BLaER1 treated with 17β-estradiol and CSF1 and Interleukin-3, amounts not matched to agents 10 nM and 100 nM (cell line): ENCODE measurements around the gene RASAL1.

Source experiments
- H3K27ac ChIP-seq, 11 experiments: shearing (Covaris generic); formaldehyde crosslinking; 2 replicates each; pipeline ENCODE4 v1.8.1; 2022
- H3K27me3 ChIP-seq, 11 experiments: shearing (Covaris generic); formaldehyde crosslinking; 2 replicates each; pipeline ENCODE4 v1.8.1; 2022
- H3K36me3 ChIP-seq, 11 experiments: shearing (Covaris generic); formaldehyde crosslinking; 2 replicates each; pipeline ENCODE4 v1.8.1; 2022
- H3K4me1 ChIP-seq, 10 experiments: shearing (Covaris generic); formaldehyde crosslinking; 2 replicates each; pipeline ENCODE4 v1.8.1; 2022
- H3K4me2 ChIP-seq, 11 experiments: shearing (Covaris generic); formaldehyde crosslinking; 2 replicates each; pipeline ENCODE4 v1.8.1; 2022
- H3K4me3 ChIP-seq, 10 experiments: shearing (Covaris generic); formaldehyde crosslinking; 2 replicates each; pipeline ENCODE4 v1.8.1; 2022
- H3K9ac ChIP-seq, 11 experiments: shearing (Covaris generic); formaldehyde crosslinking; 2 replicates each; pipeline ENCODE4 v1.8.1; 2022
- H3K9me3 ChIP-seq, 11 experiments: shearing (Covaris generic); formaldehyde crosslinking; replicated peaks in 1 of 11; 2 replicates each; pipeline ENCODE4 v1.8.1; 2022
- H4K20me1 ChIP-seq, 11 experiments: shearing (Covaris generic); formaldehyde crosslinking; 2 replicates each; pipeline ENCODE4 v1.8.1; 2022
- Cebpa-rat ChIP-seq, 11 experiments: shearing (Covaris generic); IDR thresholded peaks; 2 replicates each; pipeline ENCODE4 v1.8.1; 2022

The RASAL1 gene

GRCh38 chr12:113151655-113152054 lies 16.1 kb upstream of the RASAL1 start:
- TF ChIP-seq Cebpa-rat (IDR thresholded peaks at IDR 0.05): no peak
- Histone ChIP-seq H3K4me1 (peaks cover 32 to 70% (median 53%) of the 10 kb centered on the region in 10 experiments), H4K20me1 (peaks cover 0 to 48% (median 31%) of the 10 kb centered on the region in 11 experiments; a peak in 17 of 22 replicates), H3K4me2 (peak overlapping the region in 4 of 11 experiments; percentile 93 to 98 (median 95); a peak in 6 of 22 replicates), H3K4me3 (no peak overlapping the region), H3K9ac (no peak overlapping the region), H3K9me3 (peaks cover 0 to 8% (median 0%) of the 10 kb centered on the region in 11 experiments; a peak in 7 of 22 replicates), H3K36me3 (peaks cover 0 to 5% (median 2%) of the 10 kb centered on the region in 11 experiments; a peak in 4 of 22 replicates), H3K27ac (no peak overlapping the region), H3K27me3 (peaks cover 52 to 62% (median 55%) of the 10 kb centered on the region in 11 experiments)

DNA sequence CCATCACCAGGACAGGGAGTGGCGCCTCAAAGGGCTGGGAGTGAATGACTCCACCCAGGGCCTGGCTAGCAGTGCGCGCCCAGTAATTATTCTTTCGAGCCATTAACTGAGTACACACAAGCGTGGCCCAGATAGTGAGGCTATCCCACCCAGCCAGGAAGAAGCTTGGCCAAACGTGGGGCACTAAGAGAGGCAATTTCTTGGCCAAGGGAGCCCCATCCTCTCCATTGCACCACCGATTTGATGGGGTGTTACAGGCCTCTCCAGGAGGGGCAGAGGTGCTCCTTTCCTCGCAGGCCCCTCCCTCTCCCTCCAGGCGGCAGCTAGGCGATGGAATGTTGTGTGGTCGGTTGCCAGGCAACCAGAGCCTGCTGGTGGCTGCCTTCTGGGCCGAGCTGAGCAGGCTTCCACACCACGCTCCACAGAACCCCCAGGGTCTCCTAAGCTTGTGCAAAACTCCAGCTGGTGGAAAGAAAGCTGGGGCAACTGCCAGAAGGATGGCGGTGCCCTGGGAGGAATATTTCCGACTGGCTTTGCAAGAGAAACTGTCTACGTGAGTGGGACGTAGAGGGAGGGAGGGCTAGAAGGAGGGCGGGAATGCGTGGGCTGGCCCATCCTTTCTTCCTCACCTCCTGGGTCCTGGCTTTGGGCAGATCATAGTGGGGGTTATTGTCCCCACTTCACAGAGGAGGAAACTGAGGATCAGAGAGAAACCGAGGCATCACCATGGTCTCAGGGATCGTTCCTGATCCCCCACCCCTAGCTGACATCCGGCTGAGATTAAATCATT lies 14.0 kb upstream of the RASAL1 start, which contains the start of gene CFAP73:
TSS of gene CFAP73 (plus strand) at position 364 of the 790 bp plus-strand sequence. CDS start at position 498, 134 bp downstream.
- Histone ChIP-seq H3K27me3 (peaks cover 31 to 41% (median 34%) of the 10 kb centered on the region in 11 experiments), H3K4me1 (peaks cover 17 to 58% (median 43%) of the 10 kb centered on the region in 10 experiments), H3K4me3 (no peak within 1 kb of the TSS), H3K9me3 (peaks cover 0 to 9% (median 3%) of the 10 kb centered on the region in 11 experiments; a peak in 7 of 22 replicates), H4K20me1 (peaks cover 0 to 27% (median 10%) of the 10 kb centered on the region in 11 experiments; a peak in 16 of 22 replicates), H3K9ac (peak within 1 kb of the TSS in 2 of 11 experiments; percentile 30 to 37; a peak in 3 of 22 replicates), H3K36me3 (no peaks in the 10 kb centered on the region), H3K4me2 (peak within 1 kb of the TSS in 10 of 11 experiments; percentile 29 to 76 (median 56); a peak in 20 of 22 replicates), H3K27ac (peak within 1 kb of the TSS in 4 of 11 experiments; percentile 14 to 70 (median 57); a peak in 7 of 22 replicates)
- peak in 5 of 11 experiments; percentile 14 to 93 (median 49); a peak in 7 of 22 replicates for TF ChIP-seq Cebpa-rat (IDR thresholded peaks at IDR 0.05)

GRCh38 chr12:113146999-113147398 lies 11.4 kb upstream of the RASAL1 start:
- peaks cover 24 to 43% (median 32%) of the 10 kb centered on the region in 10 experiments for H3K4me1 ChIP-seq

DNA sequence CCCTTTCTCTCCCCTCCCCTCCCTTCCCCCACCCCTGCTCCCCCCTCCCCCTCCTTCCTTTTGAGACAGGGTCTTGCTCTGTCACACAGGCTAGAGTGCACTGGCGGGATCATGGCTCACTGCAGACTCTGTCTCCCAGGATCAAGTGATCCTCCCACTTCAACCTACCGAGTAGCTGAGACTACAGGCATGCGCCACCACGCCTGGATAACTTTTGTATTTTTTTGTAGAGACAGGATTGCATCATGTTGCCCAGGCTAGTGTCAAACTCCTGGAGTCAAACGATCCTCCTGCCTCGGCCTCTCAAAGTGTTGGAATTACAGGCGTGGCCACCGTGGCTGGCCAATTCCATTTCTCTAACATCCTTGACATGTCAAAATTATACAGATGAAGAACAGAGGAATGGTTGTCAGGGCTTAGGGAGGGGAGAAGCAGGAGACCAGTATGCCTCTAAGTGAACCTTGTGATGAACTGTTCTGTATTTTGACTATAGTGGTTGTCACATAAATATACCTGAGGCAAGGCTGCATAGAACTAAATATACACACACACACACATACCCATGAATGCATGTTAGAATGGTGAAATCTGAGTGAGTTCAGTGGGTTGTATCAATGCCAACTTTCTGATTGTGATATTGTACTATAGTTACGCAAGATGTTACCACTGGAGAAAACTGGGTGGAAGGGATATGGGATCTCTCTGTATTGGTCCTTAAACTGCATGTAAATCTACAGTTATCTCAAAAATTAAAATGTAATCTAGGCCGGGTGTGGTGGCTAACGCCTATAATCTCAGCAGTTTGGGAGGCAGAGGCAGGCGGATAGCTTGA lies 10.4 kb upstream of the RASAL1 start:
- Histone ChIP-seq H3K27ac (no peak overlapping the region), H3K27me3 (peaks cover 0 to 6% (median 0%) of the 10 kb centered on the region in 11 experiments; a peak in 3 of 22 replicates), H3K9me3 (peaks cover 0 to 9% (median 3%) of the 10 kb centered on the region in 11 experiments; a peak in 7 of 22 replicates), H3K4me3 (no peak overlapping the region), H3K4me2 (no peak overlapping the region; a peak in 2 of 22 replicates), H4K20me1 (no peaks in the 10 kb centered on the region; a peak in 1 of 22 replicates), H3K36me3 (no peaks in the 10 kb centered on the region), H3K9ac (no peak overlapping the region), H3K4me1 (peaks cover 35 to 50% (median 40%) of the 10 kb centered on the region in 10 experiments)
- peak in 2 of 11 experiments; percentile 12 to 38; a peak in 1 of 22 replicates for TF ChIP-seq Cebpa-rat (IDR thresholded peaks at IDR 0.05)

More at GRCh38 chr12:113146999-113147398, 11.4 kb upstream of the RASAL1 start:
- Histone ChIP-seq H3K4me3 (no peak overlapping the region), H3K36me3 (no peaks in the 10 kb centered on the region), H3K27ac (no peak overlapping the region), H3K9me3 (peaks cover 0 to 9% (median 3%) of the 10 kb centered on the region in 11 experiments; a peak in 7 of 22 replicates), H3K27me3 (peaks cover 5 to 16% (median 9%) of the 10 kb centered on the region in 11 experiments), H4K20me1 (peaks cover 0 to 5% (median 0%) of the 10 kb centered on the region in 11 experiments; a peak in 1 of 22 replicates), H3K9ac (no peak overlapping the region), H3K4me2 (no peak overlapping the region)
- no peak for TF ChIP-seq Cebpa-rat (IDR thresholded peaks at IDR 0.05)

DNA sequence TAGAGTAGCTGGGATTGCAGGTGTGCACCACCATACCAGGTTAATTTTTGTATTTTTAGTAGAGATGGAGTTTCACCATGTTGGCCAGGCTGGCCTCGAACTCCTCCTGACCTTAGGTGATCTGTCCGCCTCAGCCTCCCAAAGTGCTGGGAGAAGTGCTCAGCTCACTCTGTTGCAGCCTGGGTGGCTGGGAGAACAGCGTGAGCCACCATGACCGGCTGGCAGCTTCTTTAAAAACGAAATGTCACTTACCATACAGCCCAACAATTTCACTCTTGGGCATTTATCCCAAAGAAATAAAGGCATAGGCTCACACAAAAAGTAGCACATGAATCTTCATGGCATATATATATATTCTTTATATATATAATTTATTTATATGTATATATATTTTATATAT lies 9.2 kb upstream of the RASAL1 start:
- TF ChIP-seq Cebpa-rat (IDR thresholded peaks at IDR 0.05): no peak
- H3K9ac ChIP-seq: no peak overlapping the region
- H3K9me3 ChIP-seq: peaks cover 0 to 9% (median 3%) of the 10 kb centered on the region in 11 experiments; a peak in 7 of 22 replicates
- H3K4me2 ChIP-seq: no peak overlapping the region
- peaks cover 36 to 49% (median 40%) of the 10 kb centered on the region in 10 experiments for H3K4me1 ChIP-seq
- H3K27me3 ChIP-seq: no peaks in the 10 kb centered on the region
- H3K4me3 ChIP-seq: no peak overlapping the region
- no peaks in the 10 kb centered on the region; a peak in 1 of 22 replicates for H4K20me1 ChIP-seq
- H3K27ac ChIP-seq: no peak overlapping the region
- no peaks in the 10 kb centered on the region for H3K36me3 ChIP-seq

DNA sequence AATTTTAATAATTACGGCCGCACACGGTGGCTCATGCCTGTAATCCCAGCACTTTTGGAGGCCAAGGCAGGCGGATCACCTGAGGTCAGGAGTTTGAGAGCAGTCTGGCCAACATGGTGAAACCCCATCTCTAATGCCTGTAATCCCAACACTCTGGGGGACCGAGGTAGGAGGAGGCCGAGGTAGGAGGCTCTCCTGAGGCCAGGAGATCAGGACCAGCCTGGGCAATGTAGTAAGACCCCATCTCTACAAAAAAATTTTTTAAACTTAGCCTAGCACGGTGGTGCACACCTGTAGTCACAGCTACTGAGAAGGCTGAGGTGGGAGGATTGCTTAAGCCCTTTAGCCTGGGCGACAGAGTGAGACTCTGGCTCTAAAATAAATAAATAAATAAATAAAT lies 8.4 kb upstream of the RASAL1 start:
- Histone ChIP-seq H3K4me1 (peaks cover 29 to 46% (median 35%) of the 10 kb centered on the region in 10 experiments), H3K9ac (no peak overlapping the region), H4K20me1 (no peaks in the 10 kb centered on the region), H3K27me3 (no peaks in the 10 kb centered on the region), H3K9me3 (peaks cover 0 to 9% (median 3%) of the 10 kb centered on the region in 11 experiments; a peak in 7 of 22 replicates), H3K36me3 (no peaks in the 10 kb centered on the region), H3K27ac (no peak overlapping the region), H3K4me3 (no peak overlapping the region), H3K4me2 (0 out of 22 replicates have a peak overlapping the region, but pooled peaks of 1 of the 11 experiments have one; percentile 77)
- no peak for TF ChIP-seq Cebpa-rat (IDR thresholded peaks at IDR 0.05)

GRCh38 chr12:113142886-113143332 lies 7.3 kb upstream of the RASAL1 start:
- Histone ChIP-seq H4K20me1 (no peaks in the 10 kb centered on the region), H3K36me3 (no peaks in the 10 kb centered on the region), H3K9me3 (peaks cover 0 to 9% (median 3%) of the 10 kb centered on the region in 11 experiments; a peak in 7 of 22 replicates), H3K4me1 (peaks cover 35 to 54% (median 37%) of the 10 kb centered on the region in 10 experiments), H3K4me2 (peak overlapping the region; percentile 35 to 77 (median 61); a peak in 21 of 22 replicates), H3K9ac (peak overlapping the region in 3 of 11 experiments; percentile 61 to 66 (median 64); a peak in 5 of 22 replicates), H3K4me3 (no peak overlapping the region), H3K27ac (peak overlapping the region in 6 of 11 experiments; percentile 29 to 84 (median 71); a peak in 10 of 22 replicates), H3K27me3 (no peaks in the 10 kb centered on the region)
- TF ChIP-seq Cebpa-rat (IDR thresholded peaks at IDR 0.05): no peak
